Endothelial cell of umbilical vein (primary cell): ENCODE data around the gene SDCCAG8.

ENCODE experiments used
- MAX ChIP-seq: IDR thresholded peaks from 2 replicates; pipeline ENCODE4 v1.6.1; 2011; ENCODE audit not compliant: insufficient read depth, insufficient read length
- TF ChIP-seq, protein P1 (sequence below), 2 donors: IDR thresholded peaks; 1 replicate in 1 of 2; 2 replicates in 1 of 2; pipeline ENCODE4 v1.5.1; 2011; ENCODE audit warnings: low read length in 2 of 2, mild to moderate bottlenecking in 2 of 2, moderate library complexity in 2 of 2, control low read depth in 1 of 2, inconsistent platforms in 1 of 2, low read depth in 1 of 2; ENCODE audit not compliant: insufficient read depth in 1 of 2; ENCODE audit errors: extremely low read depth in 1 of 2

DNA sequence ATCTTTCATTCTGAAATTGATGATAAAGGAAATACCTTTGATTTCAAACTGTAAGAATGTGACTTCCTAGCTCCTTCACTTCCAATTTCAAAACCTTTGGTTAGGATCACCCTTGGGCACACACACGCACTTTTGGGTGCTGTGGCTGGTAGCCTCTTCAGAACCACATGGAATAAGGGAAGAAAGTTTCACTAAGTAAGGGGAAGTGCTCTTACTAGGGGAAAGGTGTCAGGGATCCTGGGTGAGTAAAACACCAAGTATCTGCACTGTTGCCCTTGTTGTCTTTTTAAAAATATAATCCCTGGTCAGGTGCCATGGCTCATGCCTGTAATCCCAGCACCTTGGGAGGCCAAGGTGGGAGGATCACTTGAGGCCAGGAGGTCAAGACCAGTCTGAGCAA lies 132.4 kb downstream of the SDCCAG8 start:
- TF ChIP-seq, protein P1, sequence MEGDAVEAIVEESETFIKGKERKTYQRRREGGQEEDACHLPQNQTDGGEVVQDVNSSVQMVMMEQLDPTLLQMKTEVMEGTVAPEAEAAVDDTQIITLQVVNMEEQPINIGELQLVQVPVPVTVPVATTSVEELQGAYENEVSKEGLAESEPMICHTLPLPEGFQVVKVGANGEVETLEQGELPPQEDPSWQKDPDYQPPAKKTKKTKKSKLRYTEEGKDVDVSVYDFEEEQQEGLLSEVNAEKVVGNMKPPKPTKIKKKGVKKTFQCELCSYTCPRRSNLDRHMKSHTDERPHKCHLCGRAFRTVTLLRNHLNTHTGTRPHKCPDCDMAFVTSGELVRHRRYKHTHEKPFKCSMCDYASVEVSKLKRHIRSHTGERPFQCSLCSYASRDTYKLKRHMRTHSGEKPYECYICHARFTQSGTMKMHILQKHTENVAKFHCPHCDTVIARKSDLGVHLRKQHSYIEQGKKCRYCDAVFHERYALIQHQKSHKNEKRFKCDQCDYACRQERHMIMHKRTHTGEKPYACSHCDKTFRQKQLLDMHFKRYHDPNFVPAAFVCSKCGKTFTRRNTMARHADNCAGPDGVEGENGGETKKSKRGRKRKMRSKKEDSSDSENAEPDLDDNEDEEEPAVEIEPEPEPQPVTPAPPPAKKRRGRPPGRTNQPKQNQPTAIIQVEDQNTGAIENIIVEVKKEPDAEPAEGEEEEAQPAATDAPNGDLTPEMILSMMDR (IDR thresholded peaks at IDR 0.05; ENCODE audit: extremely low read depth in 1 of 2, insufficient read depth in 1 of 2, low read depth in 1 of 2, low read length in 2 of 2): no peak
- TF ChIP-seq MAX: no peak
